Nephron progenitor cell (in vitro differentiated cells): Measurements from ENCODE around the gene TUBB.

Experiments
- DNase-seq: peaks from one replicate; pipeline ENCODE4 v3.0.0; 2021
- H3K27ac Mint-ChIP-seq: 2 replicates; pipeline ENCODE4 v1.8.0; 2021; ENCODE audit warnings: mild to moderate bottlenecking, moderate library complexity, mixed read lengths
- H3K27me3 Mint-ChIP-seq: 2 replicates; pipeline ENCODE4 v1.8.0; 2021; ENCODE audit warnings: mild to moderate bottlenecking, low read depth, mixed read lengths; ENCODE audit not compliant: poor library complexity
- H3K36me3 Mint-ChIP-seq: 2 replicates; pipeline ENCODE4 v1.8.0; 2021; ENCODE audit warnings: low read depth, mixed read lengths
- H3K4me1 Mint-ChIP-seq: 2 replicates; pipeline ENCODE4 v1.8.0; 2021; ENCODE audit warnings: mixed read lengths
- H3K4me3 Mint-ChIP-seq: 2 replicates; pipeline ENCODE4 v1.8.0; 2021; ENCODE audit warnings: mild to moderate bottlenecking, moderate library complexity, mixed read lengths
- H3K9me3 Mint-ChIP-seq: 2 replicates; pipeline ENCODE4 v1.8.0; 2021; ENCODE audit warnings: mild to moderate bottlenecking, moderate library complexity, mixed read lengths
- TF ChIP-seq, protein P1 (sequence below): fragments of 200-600 bp; sonication (generic); IDR thresholded peaks from 2 replicates; pipeline ENCODE4 v1.5.0; 2021; ENCODE audit warnings: antibody characterized with exemption

Gene TUBB

DNA sequence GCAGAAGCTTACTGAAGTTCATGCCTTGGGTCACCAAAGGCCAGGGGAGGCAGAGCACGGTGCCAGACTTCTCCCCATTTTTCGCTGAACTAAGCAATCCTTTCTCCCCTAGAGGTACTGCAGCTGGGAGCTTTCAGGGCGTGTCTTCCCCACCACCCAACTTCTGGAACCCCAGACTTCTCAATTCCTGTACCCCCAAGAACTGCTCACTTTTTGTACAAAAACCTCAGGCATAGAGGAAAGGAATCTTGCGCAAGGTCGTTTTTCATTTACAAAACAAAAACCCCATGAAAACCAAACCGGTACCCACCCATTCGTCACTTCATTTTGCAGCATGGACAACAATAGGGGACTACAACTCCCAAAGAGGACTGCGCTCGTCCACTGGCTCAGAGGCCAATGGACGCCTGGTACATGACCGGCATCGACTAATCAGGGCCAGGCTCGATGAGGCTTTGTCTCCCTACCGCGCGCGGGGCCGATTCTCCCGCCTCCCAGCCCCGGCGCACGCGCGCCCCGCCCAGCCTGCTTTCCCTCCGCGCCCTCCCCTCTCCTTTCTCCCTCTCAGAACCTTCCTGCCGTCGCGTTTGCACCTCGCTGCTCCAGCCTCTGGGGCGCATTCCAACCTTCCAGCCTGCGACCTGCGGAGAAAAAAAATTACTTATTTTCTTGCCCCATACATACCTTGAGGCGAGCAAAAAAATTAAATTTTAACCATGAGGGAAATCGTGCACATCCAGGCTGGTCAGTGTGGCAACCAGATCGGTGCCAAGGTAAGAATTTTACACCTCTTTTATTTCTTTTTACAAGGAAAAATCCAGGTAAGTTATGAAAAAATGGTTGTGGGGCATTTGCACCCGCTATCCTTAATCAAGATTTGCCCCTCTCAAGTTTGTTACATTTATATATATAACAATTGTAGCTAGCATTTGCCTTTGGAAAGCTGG lies at the start of gene TUBB:
Gene TUBB (plus strand): TSS at position 562 of the 947 bp plus-strand sequence. CDS start 155 bp downstream, at position 717.
- Mint-ChIP-seq H3K27ac (peak within 1 kb of the TSS; percentile 97), H3K4me1 (peaks cover 68% of the 10 kb centered on the region), H3K9me3 (no peaks in the 10 kb centered on the region), H3K4me3 (peak within 1 kb of the TSS; percentile 97), H3K36me3 (peaks cover 55% of the 10 kb centered on the region), H3K27me3 (peaks cover 3% of the 10 kb centered on the region)
- TF ChIP-seq, protein P1, sequence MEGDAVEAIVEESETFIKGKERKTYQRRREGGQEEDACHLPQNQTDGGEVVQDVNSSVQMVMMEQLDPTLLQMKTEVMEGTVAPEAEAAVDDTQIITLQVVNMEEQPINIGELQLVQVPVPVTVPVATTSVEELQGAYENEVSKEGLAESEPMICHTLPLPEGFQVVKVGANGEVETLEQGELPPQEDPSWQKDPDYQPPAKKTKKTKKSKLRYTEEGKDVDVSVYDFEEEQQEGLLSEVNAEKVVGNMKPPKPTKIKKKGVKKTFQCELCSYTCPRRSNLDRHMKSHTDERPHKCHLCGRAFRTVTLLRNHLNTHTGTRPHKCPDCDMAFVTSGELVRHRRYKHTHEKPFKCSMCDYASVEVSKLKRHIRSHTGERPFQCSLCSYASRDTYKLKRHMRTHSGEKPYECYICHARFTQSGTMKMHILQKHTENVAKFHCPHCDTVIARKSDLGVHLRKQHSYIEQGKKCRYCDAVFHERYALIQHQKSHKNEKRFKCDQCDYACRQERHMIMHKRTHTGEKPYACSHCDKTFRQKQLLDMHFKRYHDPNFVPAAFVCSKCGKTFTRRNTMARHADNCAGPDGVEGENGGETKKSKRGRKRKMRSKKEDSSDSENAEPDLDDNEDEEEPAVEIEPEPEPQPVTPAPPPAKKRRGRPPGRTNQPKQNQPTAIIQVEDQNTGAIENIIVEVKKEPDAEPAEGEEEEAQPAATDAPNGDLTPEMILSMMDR, result no peak
- DNase-seq, result peak; percentile 96

GRCh38 chr6:30670760-30671527 lies 49.2 kb upstream of the TUBB start:
- TF ChIP-seq, protein P1, result no peak
- Mint-ChIP-seq H3K27ac (no peak overlapping the region), H3K9me3 (no peaks in the 10 kb centered on the region), H3K36me3 (peaks cover 29% of the 10 kb centered on the region), H3K27me3 (peaks cover 4% of the 10 kb centered on the region), H3K4me1 (peaks cover 24% of the 10 kb centered on the region), H3K4me3 (peak overlapping the region; percentile 84)
- DNase-seq, result peak; percentile 21

DNA sequence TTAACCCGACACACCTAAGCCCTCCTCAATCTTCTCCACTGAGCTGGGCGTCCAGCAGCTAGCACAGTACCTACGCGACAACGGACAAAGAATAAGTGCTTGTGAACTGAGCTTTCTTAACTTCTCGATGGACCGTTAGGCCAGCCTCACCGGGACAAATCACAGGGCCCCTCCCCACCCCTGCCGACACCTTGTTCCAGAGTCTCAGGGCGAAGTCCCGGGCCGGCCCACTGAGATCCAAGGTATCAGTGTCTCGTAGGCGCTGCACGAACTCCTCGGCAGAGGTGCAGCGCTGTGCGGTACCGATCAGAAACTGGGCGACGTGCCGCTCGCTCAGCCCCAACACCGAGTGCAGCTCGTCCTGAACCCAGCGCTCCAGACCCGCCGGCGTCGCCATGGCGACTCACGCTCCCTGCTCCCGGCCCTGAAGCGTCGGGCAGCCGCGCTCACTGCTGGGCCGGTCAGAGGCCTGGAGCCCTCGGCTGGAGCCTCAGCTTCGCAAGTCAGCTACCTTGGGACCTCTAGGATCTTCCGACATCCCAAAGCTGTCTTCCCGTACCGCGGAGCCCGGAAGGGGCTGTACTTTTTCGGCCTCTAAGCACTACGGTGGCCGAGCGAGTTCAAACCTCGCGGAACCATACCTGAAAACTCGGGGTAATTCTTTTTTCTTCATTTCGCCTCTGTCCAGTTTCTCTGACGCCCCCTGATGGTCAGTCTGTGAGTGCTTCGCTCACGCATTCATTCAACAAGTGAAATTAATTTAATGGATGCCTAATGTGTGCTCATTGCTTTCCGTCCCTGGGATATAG lies 47.5 kb upstream of the TUBB start, which contains the start of gene DHX16:
Gene DHX16 (minus strand): TSS at position 562 of the 809 bp plus-strand sequence. CDS start 165 bp downstream, at position 397.
- H3K27me3 Mint-ChIP-seq, result peaks cover 4% of the 10 kb centered on the region
- peak within 1 kb of the TSS; percentile 84 for H3K4me3 Mint-ChIP-seq
- H3K27ac Mint-ChIP-seq, result peak within 1 kb of the TSS; percentile 30
- peaks cover 37% of the 10 kb centered on the region for H3K36me3 Mint-ChIP-seq
- DNase-seq, result peak; percentile 92
- H3K4me1 Mint-ChIP-seq, result peaks cover 24% of the 10 kb centered on the region
- H3K9me3 Mint-ChIP-seq, result no peaks in the 10 kb centered on the region
- TF ChIP-seq, protein P1, result peak; percentile 71

GRCh38 chr6:30676660-30677285 lies 43.4 kb upstream of the TUBB start:
- H3K9me3 Mint-ChIP-seq, result no peaks in the 10 kb centered on the region
- peaks cover 37% of the 10 kb centered on the region for H3K4me1 Mint-ChIP-seq
- H3K4me3 Mint-ChIP-seq, result no peak overlapping the region
- peaks cover 37% of the 10 kb centered on the region for H3K36me3 Mint-ChIP-seq
- H3K27me3 Mint-ChIP-seq, result peaks cover 9% of the 10 kb centered on the region
- TF ChIP-seq, protein P1, result no peak
- H3K27ac Mint-ChIP-seq, result no peak overlapping the region
- DNase-seq, result no peak
